Inflammatory macrophage treated with lipopolysaccharide for 1 hour (primary cell): ENCODE measurements around the gene OPALIN.
A peak's percentile ranks its signal among the peaks of the same experiment; 100 is the strongest.

Source experiments
- DNase-seq, 2 donors: peaks; one replicate each; pipeline ENCODE4 v3.0.0-alpha.2; 2020 to 2022

The OPALIN gene

GRCh38 chr10:96371356-96371755 is 12.6 kb upstream of the OPALIN start:
- no peak for DNase-seq

GRCh38 chr10:96370584-96371157 is 11.9 kb upstream of the OPALIN start:
- DNase-seq = peak; percentile 17 to 82

- DNase-seq = no peak
These were observed 11.2 kb upstream of the OPALIN start for GRCh38 chr10:96369890-96370583.

DNA sequence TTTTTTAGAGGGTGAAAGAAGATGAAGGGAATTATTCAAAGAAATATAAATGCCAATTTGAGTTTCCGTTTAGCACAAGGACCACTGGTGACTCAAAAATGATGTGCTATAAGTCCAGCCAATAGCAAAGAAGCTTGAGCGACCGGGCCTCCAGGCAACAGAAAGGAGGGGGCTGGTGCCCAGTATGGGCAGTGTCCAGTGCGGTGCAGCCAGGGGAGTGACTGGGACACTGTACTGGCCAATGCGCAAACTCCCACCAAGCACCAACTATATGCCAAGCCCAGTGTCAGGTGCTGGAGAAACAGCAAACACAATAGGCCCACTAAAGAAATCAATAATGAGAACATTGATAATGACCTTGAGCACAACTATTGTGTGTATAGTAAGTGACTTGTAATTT is 10.2 kb upstream of the OPALIN start:
- no peak for DNase-seq

GRCh38 chr10:96367470-96367869 is 8.7 kb upstream of the OPALIN start:
- DNase-seq = no peak

DNA sequence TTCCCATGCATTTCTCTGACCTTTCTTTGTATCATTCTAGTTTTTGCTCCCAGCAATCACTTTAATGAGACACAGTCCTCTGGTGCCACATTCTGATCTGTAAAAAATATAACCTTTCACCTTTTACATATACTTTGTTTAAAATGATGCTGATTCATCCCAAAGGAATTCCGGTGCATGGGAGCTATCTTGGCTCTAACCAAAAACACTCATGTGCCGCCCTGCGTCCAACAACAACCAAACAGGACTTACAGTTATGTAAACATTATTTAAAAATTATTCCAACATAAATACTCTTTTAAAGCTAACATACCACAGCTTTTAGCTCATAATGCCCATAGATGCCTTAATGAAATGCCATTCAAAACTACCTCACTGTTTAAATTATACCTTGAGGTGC is 7.7 kb upstream of the OPALIN start:
- no peak for DNase-seq

DNA sequence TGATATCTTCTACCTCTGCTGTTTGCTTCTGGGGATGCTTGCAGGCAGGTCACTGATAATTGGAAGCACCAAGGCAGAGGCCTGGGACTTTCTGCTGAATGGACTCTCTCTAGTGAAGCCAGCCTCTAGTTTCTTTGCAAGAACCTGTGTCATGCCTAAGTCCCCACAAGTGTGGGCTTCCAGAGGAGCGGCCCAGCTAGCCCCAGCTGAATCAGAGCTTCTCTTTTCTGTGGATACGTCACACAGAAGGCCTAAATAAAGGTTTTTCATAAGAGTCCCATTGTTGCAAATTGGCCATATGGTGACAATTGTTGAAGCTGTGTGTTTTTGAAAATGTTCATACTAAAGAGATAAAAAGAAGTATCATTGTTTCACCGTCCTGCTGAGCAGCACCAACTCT is 6.8 kb upstream of the OPALIN start:
- no peak for DNase-seq

GRCh38 chr10:96360766-96361165 is 2.0 kb upstream of the OPALIN start:
- DNase-seq = no peak

DNA sequence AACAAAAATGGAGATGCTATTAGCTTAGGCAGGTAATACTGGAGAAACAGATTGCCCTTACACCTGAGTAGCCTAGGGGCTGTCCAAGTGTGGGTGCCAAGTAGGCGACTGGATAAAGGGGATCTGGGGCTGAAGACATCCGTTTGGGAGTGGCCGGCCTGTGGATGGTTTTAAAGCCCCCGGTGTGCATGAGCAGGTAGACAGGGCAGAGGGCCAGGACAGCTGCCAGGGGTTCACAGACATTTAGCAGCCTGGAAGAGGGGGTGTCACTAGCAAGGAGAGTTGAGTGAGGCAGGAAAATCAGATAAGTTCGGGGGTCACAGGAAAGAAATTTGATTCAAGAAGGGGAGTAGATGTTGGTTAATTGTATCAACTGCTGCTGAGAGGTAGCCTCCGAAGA is 1.5 kb upstream of the OPALIN start:
- DNase-seq = no peak

GRCh38 chr10:96359616-96360015 is 814 bp upstream of the OPALIN start:
- no peak for DNase-seq

- no peak for DNase-seq
These were observed 1.7 kb downstream of the OPALIN start for GRCh38 chr10:96357038-96357620.

GRCh38 chr10:96352582-96352981 is 6.2 kb downstream of the OPALIN start:
- no peak for DNase-seq

- DNase-seq = no peak
These were observed 6.8 kb downstream of the OPALIN start for GRCh38 chr10:96352027-96352426.

GRCh38 chr10:96346295-96346694 is 12.5 kb downstream of the OPALIN start:
- DNase-seq = no peak

DNA sequence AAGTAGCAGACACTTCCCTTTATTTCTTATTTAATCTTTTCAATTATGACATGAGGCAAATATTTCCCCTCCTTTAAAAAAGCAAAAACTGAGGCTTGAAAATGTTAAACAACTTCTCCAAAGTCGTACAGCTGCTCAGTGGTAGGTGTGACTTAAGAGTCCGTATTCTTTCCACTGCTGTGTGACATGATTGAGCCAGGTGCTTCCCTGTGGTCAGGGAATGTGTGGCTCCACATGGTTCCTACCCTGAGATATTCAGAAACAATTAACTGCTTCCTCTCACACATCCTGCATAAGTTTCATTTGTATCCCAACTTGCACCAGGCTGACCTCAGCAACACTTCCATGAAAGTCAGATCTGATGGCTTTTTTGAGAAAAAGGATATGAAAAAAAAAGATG is 13.6 kb downstream of the OPALIN start:
- DNase-seq = no peak

GRCh38 chr10:96344178-96344577 is 14.6 kb downstream of the OPALIN start:
- no peak for DNase-seq

DNA sequence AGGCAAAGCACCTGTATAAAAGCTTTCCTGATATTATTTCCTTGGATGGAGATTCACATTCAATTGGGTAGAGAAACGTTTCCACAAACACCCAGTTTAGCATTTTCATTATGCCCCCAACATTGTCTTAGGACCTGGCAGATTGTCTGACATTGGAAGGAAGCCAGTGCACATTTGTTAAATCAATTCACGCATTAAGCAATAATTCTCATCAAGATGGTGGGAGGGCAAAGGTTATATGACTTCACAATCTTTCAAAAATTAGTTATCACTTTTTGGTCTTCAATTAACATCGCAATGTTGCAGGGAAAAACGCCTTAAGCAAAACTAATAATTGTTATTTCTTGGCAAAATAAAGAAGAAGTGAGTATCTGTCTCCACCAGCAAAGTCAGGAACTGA is 16.4 kb downstream of the OPALIN start:
- no peak for DNase-seq

GRCh38 chr10:96341219-96342182 is 17.3 kb downstream of the OPALIN start:
- no peak for DNase-seq

- peak; percentile 39 to 56 for DNase-seq
These were observed 18.6 kb downstream of the OPALIN start for GRCh38 chr10:96339956-96340904.

DNA sequence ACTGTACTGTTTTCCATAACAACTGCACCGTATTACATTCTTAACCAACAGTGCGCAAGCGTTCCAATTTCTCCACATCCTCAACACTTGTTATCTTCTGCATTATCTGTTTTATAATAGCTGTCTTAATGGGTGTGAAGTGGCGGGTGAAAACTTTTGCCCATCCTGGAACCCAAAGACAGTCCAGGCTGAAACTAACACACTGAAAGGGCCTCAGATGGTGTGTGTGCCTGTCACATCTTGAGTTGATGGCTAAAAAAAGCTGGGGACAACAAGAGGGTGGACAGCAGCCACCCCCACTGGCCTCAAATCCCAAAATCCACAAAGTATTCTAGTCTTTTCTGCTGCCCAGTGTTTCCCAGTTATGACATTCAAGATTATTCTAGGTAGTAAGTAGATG is 19.4 kb downstream of the OPALIN start:
- DNase-seq = no peak

- DNase-seq = no peak
These were observed 20.4 kb downstream of the OPALIN start for GRCh38 chr10:96338279-96338925.

DNA sequence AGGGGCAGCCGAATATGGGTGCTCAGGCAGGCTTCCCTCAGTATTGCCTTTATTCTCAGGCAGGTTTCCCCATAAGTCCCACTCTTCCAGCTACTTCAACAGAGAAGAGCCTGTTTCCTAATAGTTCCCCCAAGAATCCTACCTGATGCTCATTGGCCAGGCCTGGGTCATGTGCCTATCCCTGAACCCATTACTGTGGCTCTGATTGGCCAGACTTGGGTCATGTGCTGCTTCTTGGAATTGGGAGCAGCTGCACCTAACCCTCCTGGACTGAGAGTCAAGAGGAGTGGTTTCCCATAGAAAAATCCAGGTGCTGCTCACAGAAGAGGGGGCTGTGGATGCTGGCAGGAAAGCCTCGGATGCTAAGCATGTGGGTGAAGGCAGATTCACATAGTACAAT is 21.7 kb downstream of the OPALIN start:
- no peak for DNase-seq
